GM12864 (cell line): ENCODE measurements around the gene SLC9B1.

Source experiments
- DNase-seq: peaks from one replicate; pipeline ENCODE4 v3.0.0-alpha.2; 2011; ENCODE audit warnings: low read depth
- H3K4me3 ChIP-seq: 2 replicates; pipeline ENCODE4 v1.5.1; 2011; ENCODE audit warnings: mild to moderate bottlenecking, low read depth, low read length, control low read depth
- CTCF ChIP-seq: IDR thresholded peaks from 2 replicates; pipeline ENCODE4 v1.5.1; 2011; ENCODE audit warnings: low read depth, mild to moderate bottlenecking, moderate library complexity, low read length, control low read depth, inconsistent platforms; ENCODE audit errors: missing control alignments

SLC9B1 gene

GRCh38 chr4:103050736-103051436 lies 31.4 kb upstream of the SLC9B1 start:
- TF ChIP-seq CTCF = no peak
- DNase-seq = no peak
- H3K4me3 ChIP-seq = no peak overlapping the region

GRCh38 chr4:103046416-103047290 lies 27.1 kb upstream of the SLC9B1 start:
- peak; percentile 13 for DNase-seq
- no peak overlapping the region for H3K4me3 ChIP-seq
- peak; percentile 80 for TF ChIP-seq CTCF

GRCh38 chr4:103044183-103044582 lies 24.7 kb upstream of the SLC9B1 start:
- TF ChIP-seq CTCF = no peak
- DNase-seq = no peak
- H3K4me3 ChIP-seq = no peak overlapping the region

- no peak for DNase-seq
- no peak overlapping the region for H3K4me3 ChIP-seq
- TF ChIP-seq CTCF = no peak
These were observed 16.7 kb upstream of the SLC9B1 start for GRCh38 chr4:103036169-103036568.

DNA sequence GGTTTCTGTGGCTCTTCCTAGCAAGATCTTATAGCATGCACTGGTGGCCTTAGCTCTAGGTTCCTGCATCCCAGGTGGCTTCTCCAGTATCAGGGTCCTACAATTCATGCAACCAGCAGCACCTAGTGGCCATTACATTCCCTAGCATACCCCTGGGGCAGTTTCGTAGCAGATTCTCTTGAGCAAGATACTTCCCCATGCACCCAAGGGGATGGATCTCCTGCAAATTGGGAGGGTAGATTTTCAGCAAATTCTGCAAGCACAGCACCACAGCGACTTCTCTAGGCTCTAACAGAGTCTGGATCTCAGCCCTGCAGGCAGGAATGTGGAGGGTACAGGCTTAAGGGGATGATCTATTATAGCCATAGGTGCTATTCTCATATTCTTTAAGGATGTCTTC lies 13.1 kb upstream of the SLC9B1 start:
- H3K4me3 ChIP-seq = no peak overlapping the region
- TF ChIP-seq CTCF = peak; percentile 68
- DNase-seq = no peak

GRCh38 chr4:103030791-103031190 lies 11.3 kb upstream of the SLC9B1 start:
- DNase-seq = no peak
- no peak for TF ChIP-seq CTCF
- H3K4me3 ChIP-seq = no peak overlapping the region
